ENCODE data around the gene TTLL5. TPM values are rescaled to one million over a fixed set of nuclear protein-coding genes. Genes with fewer than 3 reads are reported as not detected.

Gene TTLL5
- total RNA-seq, 4 donors from 2014 or later: 14.2 to 27.1 (median 21.2) TPM

DNA sequence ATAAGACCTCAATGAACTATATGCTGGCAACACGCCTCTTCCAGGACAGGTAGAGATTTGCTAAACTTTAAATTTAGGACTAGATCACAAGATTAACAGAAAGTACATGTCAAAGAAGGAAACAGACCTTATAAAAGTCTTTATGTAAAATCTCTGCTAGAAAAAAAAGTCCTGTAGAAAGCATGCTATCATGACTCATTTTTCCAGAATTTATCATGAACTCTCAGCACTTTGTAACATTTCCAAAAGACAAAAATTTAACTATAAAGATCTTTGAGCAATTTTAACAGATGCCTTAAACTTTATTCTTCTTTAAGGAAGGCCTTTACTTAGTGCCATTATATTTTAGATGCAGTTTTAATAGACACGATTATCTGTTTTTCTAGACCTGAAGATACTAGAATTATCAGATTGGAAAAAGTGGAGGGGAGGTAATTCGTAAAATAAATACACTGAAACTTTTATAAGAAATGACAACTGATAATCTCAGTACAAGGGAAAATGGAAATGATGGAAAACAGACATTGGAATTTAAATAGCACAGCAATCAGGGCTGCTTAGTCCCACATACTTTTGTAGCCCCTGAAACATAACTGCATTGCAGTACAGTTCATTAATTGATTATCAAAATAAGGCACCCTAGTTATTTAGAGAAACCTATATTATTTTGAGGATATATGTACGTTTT, 92.0 kb downstream of the TTLL5 start:
- H3K27ac ChIP-seq: no peak overlapping the region
- H3K9me3 ChIP-seq: no peaks in the 10 kb centered on the region
- no peak overlapping the region for H3K4me3 ChIP-seq
- no peak for DNase-seq
- no peak for TF ChIP-seq POLR2A (IDR thresholded peaks at IDR 0.05)
- TF ChIP-seq, protein P1, sequence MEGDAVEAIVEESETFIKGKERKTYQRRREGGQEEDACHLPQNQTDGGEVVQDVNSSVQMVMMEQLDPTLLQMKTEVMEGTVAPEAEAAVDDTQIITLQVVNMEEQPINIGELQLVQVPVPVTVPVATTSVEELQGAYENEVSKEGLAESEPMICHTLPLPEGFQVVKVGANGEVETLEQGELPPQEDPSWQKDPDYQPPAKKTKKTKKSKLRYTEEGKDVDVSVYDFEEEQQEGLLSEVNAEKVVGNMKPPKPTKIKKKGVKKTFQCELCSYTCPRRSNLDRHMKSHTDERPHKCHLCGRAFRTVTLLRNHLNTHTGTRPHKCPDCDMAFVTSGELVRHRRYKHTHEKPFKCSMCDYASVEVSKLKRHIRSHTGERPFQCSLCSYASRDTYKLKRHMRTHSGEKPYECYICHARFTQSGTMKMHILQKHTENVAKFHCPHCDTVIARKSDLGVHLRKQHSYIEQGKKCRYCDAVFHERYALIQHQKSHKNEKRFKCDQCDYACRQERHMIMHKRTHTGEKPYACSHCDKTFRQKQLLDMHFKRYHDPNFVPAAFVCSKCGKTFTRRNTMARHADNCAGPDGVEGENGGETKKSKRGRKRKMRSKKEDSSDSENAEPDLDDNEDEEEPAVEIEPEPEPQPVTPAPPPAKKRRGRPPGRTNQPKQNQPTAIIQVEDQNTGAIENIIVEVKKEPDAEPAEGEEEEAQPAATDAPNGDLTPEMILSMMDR (IDR thresholded peaks at IDR 0.05): no peak
- intact Hi-C loops (cut with DNase I): no loop called here
- H3K4me1 ChIP-seq: no peaks in the 10 kb centered on the region
- no peaks in the 10 kb centered on the region for H3K27me3 ChIP-seq
- peaks cover 0 to 67% (median 0%) of the 10 kb centered on the region in 3 donors for H3K36me3 ChIP-seq
- 77 to 88% methylated on average over 4 of the region's 4 CpGs for WGBS, 2 donors

DNA sequence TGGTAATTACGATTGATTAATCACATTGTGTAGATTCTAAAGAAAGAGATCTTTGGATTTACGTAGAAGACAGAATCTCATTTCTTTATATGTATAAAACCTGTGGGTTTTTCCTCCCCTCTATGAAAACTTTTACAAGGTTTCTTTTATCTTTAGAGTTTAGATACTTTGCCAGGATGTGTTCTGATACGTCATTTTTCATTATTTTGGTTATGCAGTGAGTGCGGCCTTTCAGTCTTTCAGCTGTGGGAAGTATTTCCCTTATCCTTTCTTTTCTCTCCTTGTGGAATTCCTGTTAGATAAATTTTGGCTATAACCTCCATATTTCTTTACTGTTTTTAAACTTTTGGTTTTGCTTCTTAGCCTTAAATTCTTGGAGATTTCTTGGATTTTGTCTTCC, 92.7 kb downstream of the TTLL5 start:
- Histone ChIP-seq H3K4me1 (no peaks in the 10 kb centered on the region), H3K9me3 (no peaks in the 10 kb centered on the region), H3K4me3 (no peak overlapping the region), H3K27me3 (no peaks in the 10 kb centered on the region), H3K36me3 (peaks cover 0 to 66% (median 0%) of the 10 kb centered on the region in 3 donors), H3K27ac (no peak overlapping the region)
- TF ChIP-seq, protein P1 (IDR thresholded peaks at IDR 0.05): no peak
- TF ChIP-seq POLR2A (IDR thresholded peaks at IDR 0.05): no peak
- 89 to 92% methylated on average over 4 of the region's 4 CpGs for WGBS, 2 donors
- intact Hi-C loops (cut with DNase I): no loop called here
- DNase-seq: no peak

DNA sequence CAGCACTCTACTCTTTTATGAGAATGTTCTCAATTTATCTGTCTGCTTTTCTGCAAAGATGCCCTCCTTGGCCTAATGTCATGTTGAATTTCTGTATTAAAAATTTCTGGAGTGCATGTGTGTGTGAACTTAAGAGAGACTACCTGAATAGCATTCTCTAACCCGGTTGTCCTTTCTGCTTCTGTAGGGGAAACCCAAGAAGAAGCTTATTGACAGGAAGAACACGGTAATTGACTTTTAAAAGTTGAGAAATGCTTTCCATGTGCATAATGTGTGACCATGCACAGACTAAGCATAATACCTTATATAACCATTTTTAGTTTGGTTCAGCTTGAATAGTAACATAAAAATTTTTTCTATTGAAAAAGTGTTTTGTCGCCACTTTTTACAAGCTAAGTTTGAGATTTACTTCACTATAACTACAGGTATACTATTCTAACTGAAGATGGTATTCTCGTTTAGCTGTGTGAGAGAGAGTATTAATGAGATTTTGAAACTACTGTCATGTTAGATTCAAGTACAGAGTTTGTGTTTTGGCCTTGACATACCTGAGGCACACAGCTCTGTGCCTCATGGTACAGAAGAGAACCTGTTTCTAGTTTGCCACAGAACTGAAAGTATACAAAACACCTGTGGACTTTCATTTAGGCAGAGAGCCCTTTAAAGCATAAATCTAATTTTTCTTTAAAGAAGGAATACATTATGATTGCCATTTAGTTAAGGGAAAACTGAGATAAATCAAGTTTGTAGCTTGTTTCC, 96.8 kb downstream of the TTLL5 start:
- intact Hi-C loops (cut with DNase I): no loop called here
- TF ChIP-seq, protein P1 (IDR thresholded peaks at IDR 0.05): no peak
- no peak for TF ChIP-seq POLR2A (IDR thresholded peaks at IDR 0.05)
- no peak for DNase-seq
- WGBS, 2 donors: 83% methylated on average over 4 of the region's 4 CpGs
- H3K27ac ChIP-seq: no peak overlapping the region
- no peaks in the 10 kb centered on the region for H3K9me3 ChIP-seq
- H3K27me3 ChIP-seq: no peaks in the 10 kb centered on the region
- H3K4me1 ChIP-seq: no peaks in the 10 kb centered on the region
- H3K4me3 ChIP-seq: no peak overlapping the region
- peaks cover 0 to 36% (median 0%) of the 10 kb centered on the region in 3 donors for H3K36me3 ChIP-seq

DNA sequence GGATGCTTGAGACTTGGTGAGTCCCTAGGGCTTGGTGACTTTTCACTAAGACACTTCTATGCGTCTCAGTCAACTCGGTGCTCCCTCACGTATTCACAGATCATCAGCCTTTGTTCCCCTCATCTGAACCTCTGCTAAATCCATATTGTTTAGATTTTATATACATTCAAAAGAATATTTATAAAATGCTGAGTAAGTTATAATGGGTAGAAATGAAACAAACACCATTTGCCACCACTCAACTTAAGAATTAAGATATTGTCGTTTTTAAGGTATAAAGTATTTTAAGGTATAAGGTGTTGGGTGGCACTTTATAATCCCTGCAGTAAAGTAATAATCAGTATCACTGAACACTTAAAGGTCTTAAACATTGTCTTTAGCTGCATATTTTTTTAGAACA, 103.0 kb downstream of the TTLL5 start:
- WGBS, 2 donors: 90 to 95% methylated on average over 4 of the region's 4 CpGs
- peaks cover 0 to 34% (median 0%) of the 10 kb centered on the region in 3 donors for H3K36me3 ChIP-seq
- H3K27ac ChIP-seq: no peak overlapping the region
- no peak overlapping the region for H3K4me3 ChIP-seq
- H3K27me3 ChIP-seq: no peaks in the 10 kb centered on the region
- peaks cover 0 to 3% (median 0%) of the 10 kb centered on the region in 3 donors for H3K4me1 ChIP-seq
- DNase-seq: no peak
- no peak for TF ChIP-seq POLR2A (IDR thresholded peaks at IDR 0.05)
- TF ChIP-seq, protein P1 (IDR thresholded peaks at IDR 0.05): no peak
- intact Hi-C loops (cut with DNase I): no loop called here
- H3K9me3 ChIP-seq: no peaks in the 10 kb centered on the region

DNA sequence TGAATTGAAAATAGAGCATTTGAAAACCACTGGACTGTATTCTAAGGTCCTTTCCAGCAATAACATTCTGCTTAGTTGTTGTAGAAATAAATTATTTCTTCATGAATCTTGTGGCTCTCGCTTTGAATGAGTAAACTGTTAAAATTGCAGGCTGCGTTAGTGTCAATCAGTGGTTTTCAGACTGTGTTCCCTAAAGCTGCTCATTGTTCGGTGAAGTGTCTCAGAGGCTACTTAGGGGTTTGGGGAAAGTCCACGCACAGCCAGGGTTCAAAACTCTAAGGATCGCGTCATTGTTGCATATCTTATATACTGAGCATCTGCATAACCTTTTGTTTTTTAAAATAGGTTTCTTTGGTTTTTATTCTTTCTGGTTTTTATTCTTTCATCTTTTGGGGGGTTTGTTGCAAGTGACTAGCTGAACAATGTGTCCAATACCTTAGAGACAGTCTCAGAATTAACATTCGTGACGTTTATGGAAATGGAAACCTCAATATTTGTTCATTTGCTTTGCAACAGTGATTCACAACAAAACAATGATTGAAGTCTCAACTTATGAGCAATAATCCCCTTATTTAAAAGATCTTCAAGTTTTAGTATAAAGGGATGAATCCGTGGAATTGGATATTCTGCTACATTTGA, 108.1 kb downstream of the TTLL5 start:
- H3K4me1 ChIP-seq: peaks cover 0 to 3% (median 0%) of the 10 kb centered on the region in 3 donors
- no peak overlapping the region for H3K27ac ChIP-seq
- no peaks in the 10 kb centered on the region for H3K9me3 ChIP-seq
- no peaks in the 10 kb centered on the region for H3K27me3 ChIP-seq
- peaks cover 0 to 51% (median 0%) of the 10 kb centered on the region in 3 donors for H3K36me3 ChIP-seq
- intact Hi-C loops (cut with DNase I): no loop called here
- H3K4me3 ChIP-seq: no peak overlapping the region
- WGBS, 2 donors: 76 to 78% methylated on average over 9 of the region's 9 CpGs
- no peak for TF ChIP-seq POLR2A (IDR thresholded peaks at IDR 0.05)
- TF ChIP-seq, protein P1 (IDR thresholded peaks at IDR 0.05): no peak
- no peak for DNase-seq
